Retinal pigment epithelial cell (primary cell): ENCODE data around the gene NUP205.
A peak's percentile ranks its signal among the peaks of the same experiment; 100 is the strongest.

ENCODE experiments used
- DNase-seq: peaks from one replicate; pipeline ENCODE4 v3.0.0-alpha.2; 2010; ENCODE audit warnings: low read depth
- H3K4me3 ChIP-seq: 2 replicates; pipeline ENCODE4 v1.5.1; 2011; ENCODE audit warnings: mild to moderate bottlenecking, low read length, control low read depth, moderate library complexity
- CTCF ChIP-seq: conservative IDR thresholded peaks from 2 replicates; pipeline ENCODE4 v1.5.1; 2011; ENCODE audit warnings: low read depth, low read length, control low read depth, inconsistent platforms

The NUP205 gene

GRCh38 chr7:135539629-135540028 is 18.1 kb upstream of the NUP205 start:
- DNase-seq = no peak
- no peak overlapping the region for H3K4me3 ChIP-seq
- no peak for TF ChIP-seq CTCF

- no peak for DNase-seq
- TF ChIP-seq CTCF = no peak
- H3K4me3 ChIP-seq = no peak overlapping the region
Observed at GRCh38 chr7:135541029-135541428, 16.7 kb upstream of the NUP205 start.

GRCh38 chr7:135550196-135550595 is 7.5 kb upstream of the NUP205 start:
- no peak for DNase-seq
- TF ChIP-seq CTCF = no peak
- no peak overlapping the region for H3K4me3 ChIP-seq

- no peak overlapping the region for H3K4me3 ChIP-seq
- no peak for DNase-seq
- no peak for TF ChIP-seq CTCF
Observed at GRCh38 chr7:135552148-135552547, 5.6 kb upstream of the NUP205 start.

GRCh38 chr7:135553346-135553745 is 4.4 kb upstream of the NUP205 start:
- no peak for DNase-seq
- no peak overlapping the region for H3K4me3 ChIP-seq
- TF ChIP-seq CTCF = no peak

GRCh38 chr7:135558337-135558767 is 635 bp downstream of the NUP205 start:
- DNase-seq = peak; percentile 16
- H3K4me3 ChIP-seq = peak overlapping the region; percentile 99
- TF ChIP-seq CTCF = peak; percentile 68

GRCh38 chr7:135558881-135559280 is 1.2 kb downstream of the NUP205 start:
- peak overlapping the region; percentile 99 for H3K4me3 ChIP-seq
- DNase-seq = no peak
- TF ChIP-seq CTCF = no peak
